PC-9 (cell line): Measurements from ENCODE around the gene COL15A1.

ENCODE experiments used
- EZH2 ChIP-seq: fragments of 200-600 bp; sonication (generic); IDR thresholded peaks from 2 replicates; pipeline ENCODE4 v1.8.0; 2017; ENCODE audit warnings: antibody characterized with exemption, low read depth
- TF ChIP-seq, protein P1 (sequence below): fragments of 200-600 bp; sonication (generic); conservative IDR thresholded peaks from 2 replicates; pipeline ENCODE4 v1.6.1; 2017; ENCODE audit warnings: mixed run types, antibody characterized with exemption, mild to moderate bottlenecking, moderate library complexity

DNA sequence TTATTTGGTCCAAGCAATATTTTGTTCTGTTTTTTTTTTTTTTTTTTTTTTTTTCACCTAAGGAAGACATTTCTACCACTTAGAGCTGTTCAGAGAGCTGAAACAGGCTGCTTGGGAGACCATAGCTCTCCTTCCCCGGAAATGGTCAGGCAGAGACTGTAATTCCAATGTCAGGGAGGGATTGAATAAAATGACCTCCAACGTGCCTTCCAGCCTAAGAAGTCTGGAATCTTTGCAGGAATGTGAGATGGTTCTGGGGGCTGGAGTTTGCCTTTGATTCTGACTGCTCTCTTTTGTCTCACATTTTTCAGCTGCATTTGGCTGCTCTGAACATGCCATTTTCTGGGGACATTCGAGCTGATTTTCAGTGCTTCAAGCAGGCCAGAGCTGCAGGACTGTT is 122.9 kb downstream of the COL15A1 start:
- TF ChIP-seq, protein P1, sequence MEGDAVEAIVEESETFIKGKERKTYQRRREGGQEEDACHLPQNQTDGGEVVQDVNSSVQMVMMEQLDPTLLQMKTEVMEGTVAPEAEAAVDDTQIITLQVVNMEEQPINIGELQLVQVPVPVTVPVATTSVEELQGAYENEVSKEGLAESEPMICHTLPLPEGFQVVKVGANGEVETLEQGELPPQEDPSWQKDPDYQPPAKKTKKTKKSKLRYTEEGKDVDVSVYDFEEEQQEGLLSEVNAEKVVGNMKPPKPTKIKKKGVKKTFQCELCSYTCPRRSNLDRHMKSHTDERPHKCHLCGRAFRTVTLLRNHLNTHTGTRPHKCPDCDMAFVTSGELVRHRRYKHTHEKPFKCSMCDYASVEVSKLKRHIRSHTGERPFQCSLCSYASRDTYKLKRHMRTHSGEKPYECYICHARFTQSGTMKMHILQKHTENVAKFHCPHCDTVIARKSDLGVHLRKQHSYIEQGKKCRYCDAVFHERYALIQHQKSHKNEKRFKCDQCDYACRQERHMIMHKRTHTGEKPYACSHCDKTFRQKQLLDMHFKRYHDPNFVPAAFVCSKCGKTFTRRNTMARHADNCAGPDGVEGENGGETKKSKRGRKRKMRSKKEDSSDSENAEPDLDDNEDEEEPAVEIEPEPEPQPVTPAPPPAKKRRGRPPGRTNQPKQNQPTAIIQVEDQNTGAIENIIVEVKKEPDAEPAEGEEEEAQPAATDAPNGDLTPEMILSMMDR = no peak
- TF ChIP-seq EZH2 = no peak
